WERI-Rb-1 (cell line): ENCODE measurements around the gene POU2F2.

Experiments
- DNase-seq: peaks from one replicate; pipeline ENCODE4 v3.0.0-alpha.2; 2020
- H3K27ac ChIP-seq: fragments of 250-450 bp; sonication (Bioruptor Pico); 2 replicates; pipeline ENCODE4 v1.5.1; 2020; ENCODE audit warnings: mild to moderate bottlenecking, moderate library complexity
- H3K27me3 ChIP-seq: fragments of 250-450 bp; sonication (Bioruptor Pico); 2 replicates; pipeline ENCODE4 v1.5.1; 2021; ENCODE audit warnings: mild to moderate bottlenecking, low read depth, moderate library complexity; ENCODE audit not compliant: insufficient read depth, severe bottlenecking
- H3K36me3 ChIP-seq: fragments of 250-450 bp; sonication (Bioruptor Pico); 2 replicates; pipeline ENCODE4 v1.5.1; 2020; ENCODE audit warnings: mild to moderate bottlenecking, moderate library complexity
- H3K4me3 ChIP-seq: 2 replicates; pipeline ENCODE4 v1.5.1; 2011; ENCODE audit warnings: low read depth, mild to moderate bottlenecking, control low read depth, low read length
- H3K9me3 ChIP-seq: fragments of 250-450 bp; sonication (Bioruptor Pico); 2 replicates; pipeline ENCODE4 v1.5.1; 2021; ENCODE audit warnings: mild to moderate bottlenecking, moderate library complexity; ENCODE audit not compliant: severe bottlenecking
- CTCF ChIP-seq: IDR thresholded peaks from 2 replicates; pipeline ENCODE4 v1.5.1; 2011; ENCODE audit warnings: low read depth, mild to moderate bottlenecking, control low read depth, inconsistent platforms, low read length

Gene POU2F2

DNA sequence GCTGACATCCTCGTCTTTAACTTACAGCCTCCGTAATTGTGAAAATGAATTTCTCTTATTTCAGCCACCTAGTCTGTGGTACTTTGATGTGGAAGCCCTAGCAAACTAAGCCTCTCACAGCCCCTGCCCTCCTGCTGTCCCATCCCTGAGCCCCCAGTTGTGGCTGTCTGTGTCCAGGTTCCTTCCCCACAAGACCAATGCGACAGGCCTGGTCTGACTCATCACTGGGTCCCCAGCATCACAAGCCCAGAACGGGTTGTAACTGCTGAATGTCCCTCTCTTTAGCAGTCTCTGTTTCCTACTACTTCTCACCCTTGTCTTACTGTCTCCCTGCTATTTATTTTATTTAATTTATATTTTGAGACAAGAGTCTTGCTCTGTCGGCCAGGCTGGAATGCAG lies 5.7 kb downstream of the POU2F2 start:
- no peak for DNase-seq
- no peak overlapping the region for H3K4me3 ChIP-seq
- H3K27me3 ChIP-seq = no peaks in the 10 kb centered on the region
- no peak for TF ChIP-seq CTCF
- H3K27ac ChIP-seq = no peak overlapping the region
- H3K9me3 ChIP-seq = peaks cover 4% of the 10 kb centered on the region
- H3K36me3 ChIP-seq = no peaks in the 10 kb centered on the region

DNA sequence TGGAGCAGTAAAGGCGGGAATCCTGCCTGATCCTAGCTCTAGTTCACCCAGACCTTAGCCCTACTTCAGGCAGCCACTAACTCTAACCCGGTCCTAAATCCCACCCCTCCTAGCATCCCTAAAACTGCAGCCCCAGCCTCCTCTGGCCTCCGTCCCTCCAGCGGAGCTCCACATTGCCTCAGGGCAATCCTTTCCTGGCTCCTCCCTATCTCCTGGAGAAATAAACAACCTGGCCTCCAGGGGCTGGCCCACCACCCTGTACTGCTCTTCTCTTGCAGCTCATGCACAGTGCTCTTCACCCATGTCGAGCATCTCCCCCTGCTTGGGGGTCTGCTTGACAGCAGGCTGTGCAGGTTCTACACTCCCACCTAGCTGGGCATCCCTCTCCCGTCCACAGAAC lies 6.7 kb downstream of the POU2F2 start:
- no peak overlapping the region for H3K4me3 ChIP-seq
- no peaks in the 10 kb centered on the region for H3K27me3 ChIP-seq
- peaks cover 4% of the 10 kb centered on the region for H3K9me3 ChIP-seq
- no peak for TF ChIP-seq CTCF
- no peaks in the 10 kb centered on the region for H3K36me3 ChIP-seq
- DNase-seq = no peak
- no peak overlapping the region for H3K27ac ChIP-seq

GRCh38 chr19:42124386-42124901 lies 7.8 kb downstream of the POU2F2 start:
- no peaks in the 10 kb centered on the region for H3K27me3 ChIP-seq
- no peak for TF ChIP-seq CTCF
- no peak overlapping the region for H3K4me3 ChIP-seq
- H3K9me3 ChIP-seq = peaks cover 4% of the 10 kb centered on the region
- no peak overlapping the region for H3K27ac ChIP-seq
- no peaks in the 10 kb centered on the region for H3K36me3 ChIP-seq
- no peak for DNase-seq

DNA sequence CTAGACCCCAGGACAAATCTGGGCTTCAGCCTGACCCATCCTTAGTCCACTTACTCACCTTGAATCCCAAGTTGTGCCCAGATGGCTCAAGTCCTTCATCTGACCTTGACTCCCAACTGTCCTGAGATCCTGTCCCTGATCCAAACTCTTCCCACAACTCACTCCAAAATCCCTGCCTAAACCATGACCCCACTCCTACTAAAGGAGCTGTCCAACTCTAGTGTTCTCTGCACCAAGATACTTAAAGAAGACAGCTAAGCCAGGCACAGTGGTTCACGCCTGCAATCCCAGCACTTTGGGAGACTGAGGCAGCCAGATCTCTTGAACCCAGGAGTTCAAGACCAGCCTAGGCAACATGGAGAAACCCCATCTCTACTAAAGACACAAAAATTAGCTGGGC lies 8.5 kb downstream of the POU2F2 start:
- DNase-seq = no peak
- Histone ChIP-seq H3K36me3 (no peaks in the 10 kb centered on the region), H3K27ac (no peak overlapping the region), H3K27me3 (no peaks in the 10 kb centered on the region), H3K9me3 (peaks cover 4% of the 10 kb centered on the region), H3K4me3 (no peak overlapping the region)
- TF ChIP-seq CTCF = no peak

- Histone ChIP-seq H3K27ac (peak overlapping the region; percentile 44), H3K4me3 (no peak overlapping the region), H3K9me3 (peaks cover 4% of the 10 kb centered on the region), H3K27me3 (no peaks in the 10 kb centered on the region), H3K36me3 (no peaks in the 10 kb centered on the region)
- TF ChIP-seq CTCF = 0 out of 2 replicates have a peak, but pooled peaks have one; percentile 9
- DNase-seq = no peak
Measured at GRCh38 chr19:42122691-42123607, 9.3 kb downstream of the POU2F2 start.

GRCh38 chr19:42121656-42122069 lies 10.6 kb downstream of the POU2F2 start:
- H3K27ac ChIP-seq = peak overlapping the region; percentile 64
- no peaks in the 10 kb centered on the region for H3K36me3 ChIP-seq
- no peak overlapping the region for H3K4me3 ChIP-seq
- TF ChIP-seq CTCF = no peak
- no peak for DNase-seq
- peaks cover 4% of the 10 kb centered on the region for H3K9me3 ChIP-seq
- no peaks in the 10 kb centered on the region for H3K27me3 ChIP-seq
